Mesendoderm (in vitro differentiated cells): ENCODE data around the gene QPRT.

Experiments used
- DNase-seq: peaks from one replicate; pipeline ENCODE4 v3.0.0; 2013
- H2AK5ac ChIP-seq: 2 replicates; pipeline ENCODE4 v1.6.1; 2013; ENCODE audit warnings: low read length, inconsistent platforms
- H2BK120ac ChIP-seq: 2 replicates; pipeline ENCODE4 v1.6.1; 2013; ENCODE audit warnings: low read depth, mild to moderate bottlenecking, low read length, moderate library complexity, mixed read lengths
- H2BK15ac ChIP-seq: replicated peaks from 2 replicates; pipeline ENCODE4 v1.6.1; 2013; ENCODE audit warnings: low read depth, mild to moderate bottlenecking, moderate library complexity
- H2BK5ac ChIP-seq: 2 replicates; pipeline ENCODE4 v1.6.1; 2013; ENCODE audit warnings: low read length, inconsistent platforms
- H3K18ac ChIP-seq: 2 replicates; pipeline ENCODE4 v1.6.1; 2013; ENCODE audit warnings: mild to moderate bottlenecking, low read length, mixed read lengths
- H3K23ac ChIP-seq: one replicate; pipeline ENCODE4 v1.6.1; 2013; ENCODE audit warnings: low read length
- H3K27ac ChIP-seq: 2 replicates; pipeline ENCODE4 v1.5.1; 2013; ENCODE audit warnings: low read depth, mild to moderate bottlenecking, inconsistent platforms, low read length, moderate library complexity
- H3K27me3 ChIP-seq: 2 replicates; pipeline ENCODE4 v1.6.1; 2013; ENCODE audit warnings: low read length, control low read depth, mild to moderate bottlenecking, inconsistent platforms; ENCODE audit not compliant: insufficient read depth, poor library complexity
- H3K36me3 ChIP-seq: 2 replicates; pipeline ENCODE4 v1.6.1; 2013; ENCODE audit warnings: low read length, inconsistent platforms; ENCODE audit not compliant: control insufficient read depth, insufficient read depth
- H3K4ac ChIP-seq: one replicate; pipeline ENCODE4 v1.6.1; 2013; ENCODE audit warnings: low read depth, mild to moderate bottlenecking, low read length, moderate library complexity
- H3K4me1 ChIP-seq: 2 replicates; pipeline ENCODE4 v1.6.1; 2013; ENCODE audit warnings: low read depth, low read length, inconsistent platforms; ENCODE audit not compliant: control insufficient read depth
- H3K4me2 ChIP-seq: 2 replicates; pipeline ENCODE4 v1.6.1; 2013; ENCODE audit warnings: low read length
- H3K4me3 ChIP-seq: 2 replicates; pipeline ENCODE4 v1.5.1; 2013; ENCODE audit warnings: mild to moderate bottlenecking, low read length
- H3K56ac ChIP-seq: one replicate; pipeline ENCODE4 v1.6.1; 2013; ENCODE audit warnings: low read length
- H3K79me1 ChIP-seq: 2 replicates; pipeline ENCODE4 v1.6.1; 2013; ENCODE audit warnings: low read length, inconsistent platforms
- H3K79me2 ChIP-seq: 2 replicates; pipeline ENCODE4 v1.6.1; 2013; ENCODE audit warnings: mild to moderate bottlenecking, low read length; ENCODE audit not compliant: control insufficient read depth, insufficient read depth
- H3K9ac ChIP-seq: 2 replicates; pipeline ENCODE4 v1.6.1; 2013; ENCODE audit warnings: low read length, inconsistent platforms
- H4K5ac ChIP-seq: one replicate; pipeline ENCODE4 v1.6.1; 2013; ENCODE audit warnings: low read length
- H4K8ac ChIP-seq: one replicate; pipeline ENCODE4 v1.6.1; 2013; ENCODE audit warnings: low read depth, mild to moderate bottlenecking, control low read depth, low read length, moderate library complexity
- WGBS: extraction: QIAGEN DNeasy Blood & Tissue Kit; methylation state at CpG from one replicate; pipeline ENCODE4 v1.1.7; 2013; ENCODE audit warnings: low lambda C conversion rate, missing lambda C conversion rate; ENCODE audit not compliant: insufficient coverage; ENCODE audit errors: extremely low coverage; 5-methylcytosine and 5-hydroxymethylcytosine counted together

Gene QPRT

GRCh38 chr16:29646947-29647346 lies 32.0 kb upstream of the QPRT start:
- H3K18ac ChIP-seq: no peak overlapping the region
- H3K79me1 ChIP-seq: no peaks in the 10 kb centered on the region
- no peaks in the 10 kb centered on the region for H3K79me2 ChIP-seq
- no peak overlapping the region for H3K9ac ChIP-seq
- no peak for DNase-seq
- no peak overlapping the region for H4K8ac ChIP-seq
- H2BK15ac ChIP-seq: no peak overlapping the region
- H3K27ac ChIP-seq: no peak overlapping the region
- H3K23ac ChIP-seq: no peak overlapping the region
- H2BK5ac ChIP-seq: no peak overlapping the region
- no peak overlapping the region for H3K4ac ChIP-seq
- H3K4me2 ChIP-seq: no peak overlapping the region
- H2BK120ac ChIP-seq: no peak overlapping the region
- H3K56ac ChIP-seq: no peak overlapping the region
- no CpG with 5 or more reads among the region's 3 CpGs for WGBS
- H2AK5ac ChIP-seq: no peak overlapping the region
- H3K4me3 ChIP-seq: no peak overlapping the region
- H3K27me3 ChIP-seq: no peaks in the 10 kb centered on the region
- H4K5ac ChIP-seq: no peak overlapping the region
- H3K36me3 ChIP-seq: no peaks in the 10 kb centered on the region
- H3K4me1 ChIP-seq: no peaks in the 10 kb centered on the region

DNA sequence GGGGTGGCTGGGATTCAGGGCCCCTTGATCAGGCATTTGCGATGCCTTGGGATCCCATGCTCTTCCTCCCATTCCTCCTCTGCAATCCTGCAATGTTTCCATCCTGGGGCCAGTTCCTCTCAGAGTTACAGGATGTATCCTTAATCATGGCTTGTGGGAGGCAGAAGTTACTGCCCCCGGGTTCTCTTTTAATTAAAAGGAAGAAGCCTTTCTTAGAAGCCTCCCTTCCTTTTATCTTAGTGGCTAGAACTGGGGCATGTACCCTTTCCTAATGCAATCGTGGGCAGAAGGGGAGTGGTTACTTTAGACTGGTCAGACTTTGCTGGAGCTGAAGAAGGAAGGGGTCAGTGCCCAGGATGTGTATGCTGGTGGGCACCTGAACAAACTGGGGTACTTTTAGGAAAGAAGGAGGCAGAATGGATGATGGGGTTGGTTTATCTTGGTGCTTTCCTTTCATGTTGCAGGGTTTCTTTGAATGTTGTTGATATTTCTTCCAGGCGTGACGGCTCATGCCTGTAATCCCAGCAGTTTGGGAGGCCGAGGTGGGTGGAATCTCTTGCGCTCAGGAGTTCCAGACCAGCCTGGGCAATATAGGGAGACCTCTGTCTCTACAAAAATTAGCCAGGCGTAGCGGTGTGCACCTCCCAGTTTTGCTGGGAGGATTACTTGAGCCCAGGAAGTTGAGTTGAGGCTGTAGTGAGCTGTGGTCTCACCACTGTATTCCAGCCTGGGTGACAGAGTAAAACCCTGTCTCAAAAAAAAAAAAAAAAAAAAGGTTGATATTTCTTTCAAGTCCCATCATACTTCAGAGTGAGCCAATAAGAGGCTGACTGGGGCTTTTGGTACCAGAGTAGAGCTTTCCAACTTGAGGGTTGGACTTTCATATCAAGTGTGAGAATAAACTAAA lies 29.1 kb upstream of the QPRT start:
- no peak overlapping the region for H2BK15ac ChIP-seq
- H4K8ac ChIP-seq: no peak overlapping the region
- no peak overlapping the region for H2BK5ac ChIP-seq
- no peak overlapping the region for H3K4ac ChIP-seq
- no peak for DNase-seq
- no peaks in the 10 kb centered on the region for H3K27me3 ChIP-seq
- no peak overlapping the region for H3K4me2 ChIP-seq
- H3K23ac ChIP-seq: no peak overlapping the region
- WGBS: no CpG with 5 or more reads among the region's 9 CpGs
- H3K79me1 ChIP-seq: no peaks in the 10 kb centered on the region
- H3K56ac ChIP-seq: no peak overlapping the region
- H3K4me1 ChIP-seq: no peaks in the 10 kb centered on the region
- no peak overlapping the region for H3K27ac ChIP-seq
- H3K4me3 ChIP-seq: no peak overlapping the region
- no peaks in the 10 kb centered on the region for H3K36me3 ChIP-seq
- H4K5ac ChIP-seq: no peak overlapping the region
- H2BK120ac ChIP-seq: no peak overlapping the region
- H3K18ac ChIP-seq: no peak overlapping the region
- H3K79me2 ChIP-seq: no peaks in the 10 kb centered on the region
- H3K9ac ChIP-seq: no peak overlapping the region
- H2AK5ac ChIP-seq: no peak overlapping the region

DNA sequence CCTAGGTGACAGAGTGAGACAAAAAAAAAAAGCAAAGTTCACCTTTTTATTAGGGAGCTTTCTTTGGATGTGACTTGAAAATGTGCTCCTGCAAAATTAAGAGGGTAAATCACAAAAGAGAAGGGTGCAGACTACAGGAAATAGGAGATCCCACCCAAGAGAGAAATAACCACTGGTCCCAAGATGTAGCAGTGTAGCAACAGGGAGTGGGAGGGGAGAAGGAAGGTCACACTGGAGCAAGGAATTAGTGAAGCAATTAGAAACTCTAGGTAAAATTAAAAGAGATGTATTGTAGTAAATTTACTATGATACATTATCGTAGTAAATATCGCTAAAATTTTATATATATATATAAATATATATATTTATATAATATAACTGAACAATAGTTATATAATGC lies 28.2 kb upstream of the QPRT start:
- Histone ChIP-seq H4K8ac (no peak overlapping the region), H3K27ac (no peak overlapping the region), H3K18ac (no peak overlapping the region), H3K4me1 (no peaks in the 10 kb centered on the region), H4K5ac (no peak overlapping the region), H2BK15ac (no peak overlapping the region), H3K36me3 (no peaks in the 10 kb centered on the region), H3K9ac (no peak overlapping the region), H3K4me3 (no peak overlapping the region), H3K56ac (no peak overlapping the region), H3K79me2 (no peaks in the 10 kb centered on the region), H2BK5ac (no peak overlapping the region), H2AK5ac (no peak overlapping the region), H3K4me2 (no peak overlapping the region), H3K27me3 (no peaks in the 10 kb centered on the region), H3K23ac (no peak overlapping the region), H3K79me1 (no peaks in the 10 kb centered on the region), H2BK120ac (no peak overlapping the region), H3K4ac (no peak overlapping the region)
- no peak for DNase-seq
- WGBS: no CpG with 5 or more reads among the region's 2 CpGs

DNA sequence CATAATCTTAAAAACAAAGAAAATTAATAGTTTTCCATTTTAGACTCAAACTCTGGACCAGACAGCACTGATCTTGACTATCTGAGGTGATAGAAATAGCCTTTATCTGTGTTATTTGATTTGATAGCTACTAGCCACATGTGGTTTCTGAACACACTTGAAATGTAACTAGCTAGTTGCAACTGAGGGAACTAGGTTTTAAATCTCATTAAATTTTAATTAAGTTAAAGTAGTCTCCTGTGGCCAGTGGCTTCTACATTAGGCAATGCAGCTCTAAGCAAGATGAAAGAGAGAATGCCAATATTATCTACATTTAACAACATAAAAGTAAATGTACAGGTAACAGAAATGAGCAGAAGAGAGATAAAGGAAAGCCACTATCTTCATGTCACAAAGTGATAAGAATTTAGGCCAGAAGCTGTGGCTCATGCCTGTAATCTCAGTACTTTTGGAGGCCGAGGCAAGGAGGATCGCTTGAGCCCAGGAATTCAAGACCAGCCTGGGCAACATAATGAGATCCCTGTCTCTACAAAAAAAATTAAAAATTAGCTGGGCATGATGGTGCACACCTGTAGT lies 27.1 kb upstream of the QPRT start:
- no peaks in the 10 kb centered on the region for H3K27me3 ChIP-seq
- H2BK15ac ChIP-seq: no peak overlapping the region
- no peak overlapping the region for H4K8ac ChIP-seq
- H3K27ac ChIP-seq: no peak overlapping the region
- DNase-seq: no peak
- no peaks in the 10 kb centered on the region for H3K36me3 ChIP-seq
- H3K79me2 ChIP-seq: no peaks in the 10 kb centered on the region
- WGBS: no CpG with 5 or more reads among the region's 2 CpGs
- no peaks in the 10 kb centered on the region for H3K4me1 ChIP-seq
- no peak overlapping the region for H2BK120ac ChIP-seq
- H3K4me3 ChIP-seq: no peak overlapping the region
- no peak overlapping the region for H3K4ac ChIP-seq
- H3K79me1 ChIP-seq: no peaks in the 10 kb centered on the region
- H2BK5ac ChIP-seq: no peak overlapping the region
- H4K5ac ChIP-seq: no peak overlapping the region
- no peak overlapping the region for H3K56ac ChIP-seq
- no peak overlapping the region for H3K18ac ChIP-seq
- H3K23ac ChIP-seq: no peak overlapping the region
- no peak overlapping the region for H3K4me2 ChIP-seq
- H3K9ac ChIP-seq: no peak overlapping the region
- no peak overlapping the region for H2AK5ac ChIP-seq

- H4K5ac ChIP-seq: no peak overlapping the region
- no peaks in the 10 kb centered on the region for H3K79me1 ChIP-seq
- no peaks in the 10 kb centered on the region for H3K4me1 ChIP-seq
- H3K23ac ChIP-seq: no peak overlapping the region
- H2AK5ac ChIP-seq: no peak overlapping the region
- H3K27me3 ChIP-seq: no peaks in the 10 kb centered on the region
- no peak overlapping the region for H3K9ac ChIP-seq
- H3K4me3 ChIP-seq: no peak overlapping the region
- H3K27ac ChIP-seq: no peak overlapping the region
- DNase-seq: no peak
- no peaks in the 10 kb centered on the region for H3K79me2 ChIP-seq
- no peak overlapping the region for H4K8ac ChIP-seq
- H2BK15ac ChIP-seq: no peak overlapping the region
- H3K4ac ChIP-seq: no peak overlapping the region
- H2BK120ac ChIP-seq: no peak overlapping the region
- no peak overlapping the region for H2BK5ac ChIP-seq
- no peak overlapping the region for H3K4me2 ChIP-seq
- no CpG with 5 or more reads among the region's 12 CpGs for WGBS
- no peak overlapping the region for H3K56ac ChIP-seq
- no peaks in the 10 kb centered on the region for H3K36me3 ChIP-seq
- no peak overlapping the region for H3K18ac ChIP-seq
Observed at GRCh38 chr16:29653471-29653870, 25.5 kb upstream of the QPRT start.
